Measurements from ENCODE around the gene CTDNEP1.

GRCh38 chr17:7236808-7237207 is 14.7 kb downstream of the CTDNEP1 start:
- TF ChIP-seq CTCF (IDR thresholded peaks at IDR 0.05): no peak
- TF ChIP-seq POLR2A (IDR thresholded peaks at IDR 0.05): no peak
